ENCODE measurements around the gene SUPT3H.

The SUPT3H gene

DNA sequence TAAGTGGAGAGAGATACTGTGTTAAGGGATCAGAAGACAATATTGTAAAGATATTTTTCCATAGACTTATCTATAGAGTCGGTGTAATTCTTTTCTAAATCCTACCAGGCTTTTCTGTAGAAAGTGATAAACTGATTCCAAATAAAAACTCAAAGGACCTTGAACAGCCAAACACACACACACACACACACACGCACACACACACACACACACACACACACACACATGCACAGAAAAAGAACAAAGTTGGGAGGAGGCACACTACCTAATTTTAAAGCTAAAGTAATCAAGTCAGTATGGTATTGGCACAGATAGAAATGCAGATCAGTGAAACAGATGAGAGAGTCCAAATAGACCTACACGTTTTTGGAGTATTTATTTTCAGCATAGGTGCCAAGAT lies 534.0 kb downstream of the SUPT3H start:
- TF ChIP-seq, protein P1, sequence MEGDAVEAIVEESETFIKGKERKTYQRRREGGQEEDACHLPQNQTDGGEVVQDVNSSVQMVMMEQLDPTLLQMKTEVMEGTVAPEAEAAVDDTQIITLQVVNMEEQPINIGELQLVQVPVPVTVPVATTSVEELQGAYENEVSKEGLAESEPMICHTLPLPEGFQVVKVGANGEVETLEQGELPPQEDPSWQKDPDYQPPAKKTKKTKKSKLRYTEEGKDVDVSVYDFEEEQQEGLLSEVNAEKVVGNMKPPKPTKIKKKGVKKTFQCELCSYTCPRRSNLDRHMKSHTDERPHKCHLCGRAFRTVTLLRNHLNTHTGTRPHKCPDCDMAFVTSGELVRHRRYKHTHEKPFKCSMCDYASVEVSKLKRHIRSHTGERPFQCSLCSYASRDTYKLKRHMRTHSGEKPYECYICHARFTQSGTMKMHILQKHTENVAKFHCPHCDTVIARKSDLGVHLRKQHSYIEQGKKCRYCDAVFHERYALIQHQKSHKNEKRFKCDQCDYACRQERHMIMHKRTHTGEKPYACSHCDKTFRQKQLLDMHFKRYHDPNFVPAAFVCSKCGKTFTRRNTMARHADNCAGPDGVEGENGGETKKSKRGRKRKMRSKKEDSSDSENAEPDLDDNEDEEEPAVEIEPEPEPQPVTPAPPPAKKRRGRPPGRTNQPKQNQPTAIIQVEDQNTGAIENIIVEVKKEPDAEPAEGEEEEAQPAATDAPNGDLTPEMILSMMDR (IDR thresholded peaks at IDR 0.05; ENCODE audit: low read depth, low read length, missing control alignments): no peak
- no peak overlapping the region for H3K4me3 ChIP-seq (replicated peaks; ENCODE audit: low read depth, low read length)
- no peak for DNase-seq (ENCODE audit: extremely low read depth, low read depth)

DNA sequence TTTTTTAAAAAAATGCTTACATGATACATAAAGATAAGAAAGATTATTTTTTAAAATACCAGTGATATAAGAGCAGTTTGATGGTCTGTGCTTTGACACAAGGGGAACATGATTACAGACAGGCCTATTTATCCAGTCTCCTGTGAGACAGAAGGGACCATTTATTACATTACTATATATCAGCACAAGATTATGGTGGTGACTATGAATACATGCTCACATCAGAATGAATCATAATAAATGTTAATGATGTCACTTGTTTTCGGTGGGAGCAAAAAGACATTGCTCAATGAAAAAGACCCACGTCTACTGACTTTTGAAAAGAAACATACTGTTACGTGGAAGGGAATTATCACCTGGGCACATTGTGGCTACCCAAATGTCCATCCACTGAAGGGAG lies 535.1 kb downstream of the SUPT3H start:
- no peak overlapping the region for H3K4me3 ChIP-seq (replicated peaks; ENCODE audit: low read depth, low read length)
- TF ChIP-seq, protein P1 (IDR thresholded peaks at IDR 0.05; ENCODE audit: low read depth, low read length, missing control alignments): no peak
- no peak for DNase-seq (ENCODE audit: extremely low read depth, low read depth)

DNA sequence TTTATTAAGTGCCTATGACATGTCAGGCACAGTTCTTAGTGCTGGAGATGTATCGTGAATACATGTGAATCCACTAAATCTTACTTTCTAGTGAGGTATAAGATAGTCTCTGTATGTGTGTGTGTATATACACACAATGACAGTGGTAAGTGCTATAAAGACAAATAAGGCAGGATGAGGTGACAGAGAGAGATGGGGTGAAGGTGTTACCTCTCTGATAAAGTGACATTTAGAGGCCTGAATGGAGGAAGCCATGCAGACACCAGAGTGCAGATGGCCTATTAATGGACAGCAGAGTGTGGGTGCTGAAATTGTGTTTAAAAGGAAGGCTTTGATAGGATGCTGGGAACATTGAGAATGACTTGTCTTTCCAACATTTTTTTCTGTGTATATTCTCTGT lies 535.9 kb downstream of the SUPT3H start:
- TF ChIP-seq, protein P1 (IDR thresholded peaks at IDR 0.05; ENCODE audit: low read depth, low read length, missing control alignments): no peak
- no peak overlapping the region for H3K4me3 ChIP-seq (replicated peaks; ENCODE audit: low read depth, low read length)
- no peak for DNase-seq (ENCODE audit: extremely low read depth, low read depth)

DNA sequence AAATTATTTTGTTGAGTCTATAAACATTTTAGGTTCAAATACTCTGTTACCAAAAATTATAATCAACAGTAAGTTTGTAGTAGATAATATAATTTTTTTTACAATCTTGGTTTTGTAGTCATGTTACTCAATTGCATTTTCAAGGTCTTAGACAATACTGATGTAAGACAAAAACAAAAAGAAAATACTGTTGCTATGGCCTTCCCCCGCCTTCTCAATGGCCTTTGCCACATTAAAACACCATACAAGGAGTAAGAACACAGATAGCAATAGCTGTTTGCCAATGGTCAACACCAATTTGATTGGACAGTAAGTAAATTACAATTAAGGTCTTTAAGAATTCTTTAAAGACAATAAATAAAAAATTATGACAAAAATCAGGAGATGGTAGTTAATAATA lies 540.0 kb downstream of the SUPT3H start:
- no peak for DNase-seq (ENCODE audit: extremely low read depth, low read depth)
- TF ChIP-seq, protein P1 (IDR thresholded peaks at IDR 0.05; ENCODE audit: low read depth, low read length, missing control alignments): no peak

DNA sequence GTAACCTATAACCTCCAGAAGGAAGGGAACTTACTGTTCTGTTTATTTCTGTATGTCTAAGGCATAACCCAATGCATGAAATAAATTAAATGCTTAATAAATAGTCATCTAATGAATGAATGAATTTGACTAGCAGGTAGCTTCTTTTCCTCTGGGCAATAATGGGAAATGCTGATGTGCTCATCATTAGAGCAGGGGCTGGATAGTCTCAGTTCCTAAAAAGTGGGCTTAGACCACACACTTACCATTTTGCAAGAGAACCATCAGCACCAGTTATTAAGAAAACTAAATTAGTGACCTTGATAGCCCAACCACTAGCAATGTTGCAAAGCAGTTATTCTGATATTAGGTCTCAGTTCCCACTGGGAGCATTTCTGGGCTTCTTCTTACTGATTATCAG lies 540.5 kb downstream of the SUPT3H start:
- no peak overlapping the region for H3K4me3 ChIP-seq (replicated peaks; ENCODE audit: low read depth, low read length)
- no peak for DNase-seq (ENCODE audit: extremely low read depth, low read depth)
- TF ChIP-seq, protein P1 (IDR thresholded peaks at IDR 0.05; ENCODE audit: low read depth, low read length, missing control alignments): no peak

More for the DNA sequence above, 540.0 kb downstream of the SUPT3H start:
- no peak overlapping the region for H3K4me3 ChIP-seq (replicated peaks; ENCODE audit: low read depth, low read length)

DNA sequence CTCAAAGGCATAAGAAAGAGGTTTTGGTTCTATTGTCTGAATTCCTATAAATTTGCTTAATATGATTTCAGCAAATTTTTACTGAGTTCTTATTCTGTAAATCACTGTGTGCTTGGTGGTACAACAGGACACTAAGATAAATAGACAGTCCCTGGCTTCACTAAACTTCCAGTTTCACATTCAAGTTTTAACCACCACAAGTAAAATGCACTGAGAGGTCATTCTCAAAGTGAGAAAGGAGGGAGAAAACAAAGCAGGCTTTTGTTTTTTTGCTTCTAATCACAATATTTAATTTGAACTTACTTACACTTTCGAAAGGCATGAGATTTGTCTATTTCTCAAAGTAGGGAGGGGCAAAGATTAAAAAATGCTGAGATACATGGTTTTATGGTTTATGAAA lies 544.5 kb downstream of the SUPT3H start:
- DNase-seq (ENCODE audit: extremely low read depth, low read depth): no peak
- H3K4me3 ChIP-seq (replicated peaks; ENCODE audit: low read depth, low read length): no peak overlapping the region
- TF ChIP-seq, protein P1 (IDR thresholded peaks at IDR 0.05; ENCODE audit: low read depth, low read length, missing control alignments): no peak

DNA sequence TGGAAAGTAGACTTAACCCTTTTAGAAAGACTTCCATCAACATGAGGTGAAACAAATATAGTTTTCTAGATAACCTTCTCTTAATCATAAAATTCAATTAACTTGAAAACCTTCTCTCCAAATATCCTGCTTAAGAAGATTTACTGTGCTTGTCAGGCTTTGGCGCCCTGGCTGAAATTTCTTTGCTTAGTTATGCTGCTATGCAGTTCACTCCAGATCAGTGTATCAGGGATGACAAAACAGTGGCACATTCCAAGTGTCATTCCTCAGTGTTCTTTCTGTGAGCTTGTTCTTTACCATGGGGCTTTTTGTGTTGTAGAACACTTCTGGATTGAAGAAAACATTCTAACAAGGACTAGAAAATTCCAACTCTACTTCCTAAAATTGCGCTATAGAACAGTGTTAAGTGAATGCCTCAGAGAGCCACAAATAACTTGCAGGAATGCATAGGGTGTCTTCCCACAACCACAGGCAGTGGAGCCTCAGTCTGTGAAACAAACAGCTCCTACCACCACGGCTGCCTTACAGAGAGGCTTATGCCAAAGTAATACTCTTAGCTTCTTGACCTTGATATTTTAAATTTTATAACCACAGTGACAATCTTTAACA lies 546.6 kb downstream of the SUPT3H start:
- H3K4me3 ChIP-seq (replicated peaks; ENCODE audit: low read depth, low read length): no peak overlapping the region
- TF ChIP-seq, protein P1 (IDR thresholded peaks at IDR 0.05; ENCODE audit: low read depth, low read length, missing control alignments): no peak
- DNase-seq (ENCODE audit: extremely low read depth, low read depth): no peak
